Measurements from ENCODE around the gene PFDN1.

DNA sequence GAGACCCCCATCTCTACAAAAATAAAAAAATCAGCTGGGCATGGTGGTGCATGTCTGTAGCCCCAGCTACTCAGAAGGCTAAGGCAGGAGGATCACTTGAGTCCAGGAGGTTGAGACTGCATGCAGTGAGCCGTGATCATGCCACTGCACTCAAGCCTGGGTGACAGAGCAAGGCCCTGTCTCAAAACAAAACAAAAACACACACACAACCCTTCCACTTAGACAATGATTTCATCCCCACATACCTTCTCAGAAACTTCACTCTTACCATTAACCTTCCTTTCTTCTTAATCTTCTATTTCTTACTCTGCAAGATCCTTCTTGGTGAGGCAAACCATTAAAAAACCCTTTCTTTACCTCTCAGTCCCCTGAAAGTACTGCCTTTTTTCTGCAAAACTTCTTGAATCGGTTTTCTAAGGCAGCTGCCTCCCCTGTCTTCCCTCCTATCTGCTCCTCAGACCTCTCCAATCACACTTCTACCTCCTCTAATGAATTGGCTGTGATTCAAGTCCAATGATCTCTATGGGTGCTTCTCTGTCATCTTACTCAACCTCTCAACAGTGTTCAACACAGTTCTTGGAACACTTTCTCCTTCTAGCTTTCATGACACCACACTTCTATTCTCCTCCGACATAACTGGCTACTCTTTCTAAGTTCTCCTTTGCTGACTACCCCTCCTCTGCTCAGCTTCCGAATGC, 47.3 kb downstream of the PFDN1 start:
- TF ChIP-seq, protein P1, sequence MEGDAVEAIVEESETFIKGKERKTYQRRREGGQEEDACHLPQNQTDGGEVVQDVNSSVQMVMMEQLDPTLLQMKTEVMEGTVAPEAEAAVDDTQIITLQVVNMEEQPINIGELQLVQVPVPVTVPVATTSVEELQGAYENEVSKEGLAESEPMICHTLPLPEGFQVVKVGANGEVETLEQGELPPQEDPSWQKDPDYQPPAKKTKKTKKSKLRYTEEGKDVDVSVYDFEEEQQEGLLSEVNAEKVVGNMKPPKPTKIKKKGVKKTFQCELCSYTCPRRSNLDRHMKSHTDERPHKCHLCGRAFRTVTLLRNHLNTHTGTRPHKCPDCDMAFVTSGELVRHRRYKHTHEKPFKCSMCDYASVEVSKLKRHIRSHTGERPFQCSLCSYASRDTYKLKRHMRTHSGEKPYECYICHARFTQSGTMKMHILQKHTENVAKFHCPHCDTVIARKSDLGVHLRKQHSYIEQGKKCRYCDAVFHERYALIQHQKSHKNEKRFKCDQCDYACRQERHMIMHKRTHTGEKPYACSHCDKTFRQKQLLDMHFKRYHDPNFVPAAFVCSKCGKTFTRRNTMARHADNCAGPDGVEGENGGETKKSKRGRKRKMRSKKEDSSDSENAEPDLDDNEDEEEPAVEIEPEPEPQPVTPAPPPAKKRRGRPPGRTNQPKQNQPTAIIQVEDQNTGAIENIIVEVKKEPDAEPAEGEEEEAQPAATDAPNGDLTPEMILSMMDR (IDR thresholded peaks at IDR 0.05) = no peak
- no peak for TF ChIP-seq POLR2A (IDR thresholded peaks at IDR 0.05)

Measured in adrenal gland (tissue), 5 donors.